ENCODE measurements around the gene CDH10.

GRCh38 chr5:24595329-24595728, 49.4 kb downstream of the CDH10 start:
- no peak for TF ChIP-seq CTCF (IDR thresholded peaks at IDR 0.05)
- no peak for TF ChIP-seq POLR2A (IDR thresholded peaks at IDR 0.05)
